Panc1 (cell line): ENCODE results near the gene TNFSF11.

ENCODE experiments used
- POLR2AphosphoS5 ChIP-seq: IDR thresholded peaks from 2 replicates; pipeline ENCODE4 v1.6.1; 2012; ENCODE audit warnings: mild to moderate bottlenecking, low read depth, low read length, moderate library complexity
- SIN3A ChIP-seq: IDR thresholded peaks from 2 replicates; pipeline ENCODE4 v1.6.1; 2012; ENCODE audit warnings: low read depth, mild to moderate bottlenecking, low read length, moderate library complexity, borderline replicate concordance; ENCODE audit not compliant: insufficient read depth
- TF ChIP-seq, protein P1 (sequence below): fragments of 450-650 bp; IDR thresholded peaks from 2 replicates; pipeline ENCODE4 v1.5.1; 2017; ENCODE audit warnings: mild to moderate bottlenecking
- TF ChIP-seq, protein P2 (sequence below), 2 experiments: IDR thresholded peaks; 2 replicates each; pipeline ENCODE4 v1.6.1; 2011 to 2012; ENCODE audit warnings: low read depth in 2 of 2, control low read depth in 1 of 2, low read length in 1 of 2, mild to moderate bottlenecking in 1 of 2, moderate library complexity in 1 of 2; ENCODE audit not compliant: insufficient read depth in 1 of 2

DNA sequence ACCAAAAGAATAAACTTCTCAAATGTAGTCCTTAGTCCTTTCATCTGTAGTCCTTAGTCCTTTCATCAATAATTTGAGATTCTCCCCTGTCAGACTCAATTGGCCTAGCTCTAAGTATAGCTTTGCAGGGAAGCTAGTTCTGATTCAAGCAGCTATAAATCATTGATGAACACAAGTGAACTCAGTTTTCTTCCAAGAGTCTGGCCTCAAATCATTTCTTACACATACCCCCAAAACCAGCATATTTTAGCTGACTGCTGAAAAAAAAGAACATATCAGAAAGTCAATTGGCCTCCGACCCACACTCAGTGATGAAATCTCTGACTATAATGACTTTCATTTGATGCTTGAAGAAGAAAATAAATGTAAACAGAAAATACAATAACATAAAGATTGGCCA is 64.9 kb downstream of the TNFSF11 start:
- TF ChIP-seq, protein P1, sequence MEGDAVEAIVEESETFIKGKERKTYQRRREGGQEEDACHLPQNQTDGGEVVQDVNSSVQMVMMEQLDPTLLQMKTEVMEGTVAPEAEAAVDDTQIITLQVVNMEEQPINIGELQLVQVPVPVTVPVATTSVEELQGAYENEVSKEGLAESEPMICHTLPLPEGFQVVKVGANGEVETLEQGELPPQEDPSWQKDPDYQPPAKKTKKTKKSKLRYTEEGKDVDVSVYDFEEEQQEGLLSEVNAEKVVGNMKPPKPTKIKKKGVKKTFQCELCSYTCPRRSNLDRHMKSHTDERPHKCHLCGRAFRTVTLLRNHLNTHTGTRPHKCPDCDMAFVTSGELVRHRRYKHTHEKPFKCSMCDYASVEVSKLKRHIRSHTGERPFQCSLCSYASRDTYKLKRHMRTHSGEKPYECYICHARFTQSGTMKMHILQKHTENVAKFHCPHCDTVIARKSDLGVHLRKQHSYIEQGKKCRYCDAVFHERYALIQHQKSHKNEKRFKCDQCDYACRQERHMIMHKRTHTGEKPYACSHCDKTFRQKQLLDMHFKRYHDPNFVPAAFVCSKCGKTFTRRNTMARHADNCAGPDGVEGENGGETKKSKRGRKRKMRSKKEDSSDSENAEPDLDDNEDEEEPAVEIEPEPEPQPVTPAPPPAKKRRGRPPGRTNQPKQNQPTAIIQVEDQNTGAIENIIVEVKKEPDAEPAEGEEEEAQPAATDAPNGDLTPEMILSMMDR: no peak
- no peak for TF ChIP-seq POLR2AphosphoS5
- TF ChIP-seq, protein P2, sequence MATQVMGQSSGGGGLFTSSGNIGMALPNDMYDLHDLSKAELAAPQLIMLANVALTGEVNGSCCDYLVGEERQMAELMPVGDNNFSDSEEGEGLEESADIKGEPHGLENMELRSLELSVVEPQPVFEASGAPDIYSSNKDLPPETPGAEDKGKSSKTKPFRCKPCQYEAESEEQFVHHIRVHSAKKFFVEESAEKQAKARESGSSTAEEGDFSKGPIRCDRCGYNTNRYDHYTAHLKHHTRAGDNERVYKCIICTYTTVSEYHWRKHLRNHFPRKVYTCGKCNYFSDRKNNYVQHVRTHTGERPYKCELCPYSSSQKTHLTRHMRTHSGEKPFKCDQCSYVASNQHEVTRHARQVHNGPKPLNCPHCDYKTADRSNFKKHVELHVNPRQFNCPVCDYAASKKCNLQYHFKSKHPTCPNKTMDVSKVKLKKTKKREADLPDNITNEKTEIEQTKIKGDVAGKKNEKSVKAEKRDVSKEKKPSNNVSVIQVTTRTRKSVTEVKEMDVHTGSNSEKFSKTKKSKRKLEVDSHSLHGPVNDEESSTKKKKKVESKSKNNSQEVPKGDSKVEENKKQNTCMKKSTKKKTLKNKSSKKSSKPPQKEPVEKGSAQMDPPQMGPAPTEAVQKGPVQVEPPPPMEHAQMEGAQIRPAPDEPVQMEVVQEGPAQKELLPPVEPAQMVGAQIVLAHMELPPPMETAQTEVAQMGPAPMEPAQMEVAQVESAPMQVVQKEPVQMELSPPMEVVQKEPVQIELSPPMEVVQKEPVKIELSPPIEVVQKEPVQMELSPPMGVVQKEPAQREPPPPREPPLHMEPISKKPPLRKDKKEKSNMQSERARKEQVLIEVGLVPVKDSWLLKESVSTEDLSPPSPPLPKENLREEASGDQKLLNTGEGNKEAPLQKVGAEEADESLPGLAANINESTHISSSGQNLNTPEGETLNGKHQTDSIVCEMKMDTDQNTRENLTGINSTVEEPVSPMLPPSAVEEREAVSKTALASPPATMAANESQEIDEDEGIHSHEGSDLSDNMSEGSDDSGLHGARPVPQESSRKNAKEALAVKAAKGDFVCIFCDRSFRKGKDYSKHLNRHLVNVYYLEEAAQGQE (IDR thresholded peaks at IDR 0.05; ENCODE audit: insufficient read depth in 1 of 2, low read depth in 2 of 2, low read length in 1 of 2): no peak
- TF ChIP-seq SIN3A: no peak
